ENCODE results near the gene PCYT2.

Gene PCYT2

GRCh38 chr17:81867991-81868673, 43.1 kb downstream of the PCYT2 start:
- Histone ChIP-seq H4K20me1 (ENCODE audit: insufficient read depth, low read length) (no peaks in the 10 kb centered on the region), H3K9me3 (ENCODE audit: low read length) (no peaks in the 10 kb centered on the region), H2AFZ (ENCODE audit: low read length) (no peak overlapping the region), H3K36me3 (ENCODE audit: insufficient read depth, low read length) (peaks cover 57% of the 10 kb centered on the region), H3K4me2 (ENCODE audit: low read length) (peak overlapping the region; percentile 12; the same call in 1 of the 2 replicates), H3K79me2 (ENCODE audit: insufficient read depth, low read length) (peaks cover 5% of the 10 kb centered on the region; the same call in 1 of the 2 replicates), H3F3A (ENCODE audit: insufficient read depth, low read length) (no peaks in the 10 kb centered on the region), H3K27ac (ENCODE audit: low read depth, low read length, poor library complexity, severe bottlenecking) (peak overlapping the region; percentile 81), H3K9ac (ENCODE audit: low read length) (peak overlapping the region; percentile 31; the same call in 1 of the 2 replicates), H3K27me3 (ENCODE audit: insufficient read depth, low read length) (no peaks in the 10 kb centered on the region), H3K4me1 (ENCODE audit: insufficient read depth, low read length, severe bottlenecking) (peaks cover 69% of the 10 kb centered on the region), H3K4me3 (ENCODE audit: low read depth, low read length, poor library complexity, severe bottlenecking) (no peak overlapping the region), H3K9me2 (ENCODE audit: low read depth, low read length) (no peaks in the 10 kb centered on the region)
- TF ChIP-seq CTCF (IDR thresholded peaks at IDR 0.05; ENCODE audit: low read length) = no peak
- no peak for TF ChIP-seq EZH2 (IDR thresholded peaks at IDR 0.05; ENCODE audit: borderline replicate concordance, low read length)

- Histone ChIP-seq H4K20me1 (ENCODE audit: insufficient read depth, low read length) (no peaks in the 10 kb centered on the region), H3K9me2 (ENCODE audit: low read depth, low read length) (no peaks in the 10 kb centered on the region), H3K9me3 (ENCODE audit: low read length) (no peaks in the 10 kb centered on the region), H2AFZ (ENCODE audit: low read length) (no peak overlapping the region), H3K4me3 (ENCODE audit: low read depth, low read length, poor library complexity, severe bottlenecking) (no peak overlapping the region), H3K36me3 (ENCODE audit: insufficient read depth, low read length) (peaks cover 65% of the 10 kb centered on the region), H3K27ac (ENCODE audit: low read depth, low read length, poor library complexity, severe bottlenecking) (peak overlapping the region; percentile 81), H3F3A (ENCODE audit: insufficient read depth, low read length) (no peaks in the 10 kb centered on the region), H3K79me2 (ENCODE audit: insufficient read depth, low read length) (peaks cover 5% of the 10 kb centered on the region; the same call in 1 of the 2 replicates), H3K4me2 (ENCODE audit: low read length) (peak overlapping the region; percentile 12; the same call in 1 of the 2 replicates), H3K27me3 (ENCODE audit: insufficient read depth, low read length) (no peaks in the 10 kb centered on the region), H3K9ac (ENCODE audit: low read length) (peak overlapping the region; percentile 31; the same call in 1 of the 2 replicates), H3K4me1 (ENCODE audit: insufficient read depth, low read length, severe bottlenecking) (peaks cover 69% of the 10 kb centered on the region)
- TF ChIP-seq EZH2 (IDR thresholded peaks at IDR 0.05; ENCODE audit: borderline replicate concordance, low read length) (no peak), CTCF (IDR thresholded peaks at IDR 0.05; ENCODE audit: low read length) (no peak)
Measured at GRCh38 chr17:81867170-81867990, 43.8 kb downstream of the PCYT2 start.

- Histone ChIP-seq H3K4me2 (ENCODE audit: low read length) (peak overlapping the region; percentile 12; the same call in 1 of the 2 replicates), H3K27ac (ENCODE audit: low read depth, low read length, poor library complexity, severe bottlenecking) (peak overlapping the region; percentile 81), H3F3A (ENCODE audit: insufficient read depth, low read length) (no peaks in the 10 kb centered on the region), H3K4me1 (ENCODE audit: insufficient read depth, low read length, severe bottlenecking) (peaks cover 69% of the 10 kb centered on the region), H3K9ac (ENCODE audit: low read length) (peak overlapping the region; percentile 31; the same call in 1 of the 2 replicates), H4K20me1 (ENCODE audit: insufficient read depth, low read length) (no peaks in the 10 kb centered on the region), H3K79me2 (ENCODE audit: insufficient read depth, low read length) (peaks cover 10% of the 10 kb centered on the region; the same call in 1 of the 2 replicates), H2AFZ (ENCODE audit: low read length) (no peak overlapping the region), H3K4me3 (ENCODE audit: low read depth, low read length, poor library complexity, severe bottlenecking) (no peak overlapping the region), H3K9me2 (ENCODE audit: low read depth, low read length) (no peaks in the 10 kb centered on the region), H3K36me3 (ENCODE audit: insufficient read depth, low read length) (peaks cover 65% of the 10 kb centered on the region), H3K9me3 (ENCODE audit: low read length) (no peaks in the 10 kb centered on the region), H3K27me3 (ENCODE audit: insufficient read depth, low read length) (no peaks in the 10 kb centered on the region)
- TF ChIP-seq CTCF (IDR thresholded peaks at IDR 0.05; ENCODE audit: low read length) (no peak), EZH2 (IDR thresholded peaks at IDR 0.05; ENCODE audit: borderline replicate concordance, low read length) (no peak)
Measured at GRCh38 chr17:81866440-81867169, 44.6 kb downstream of the PCYT2 start.

All from OCI-LY1 (cell line).